ENCODE results near the gene NGRN. TPM values are rescaled to one million over a fixed set of nuclear protein-coding genes. Genes with fewer than 3 reads are reported as not detected.

Gene NGRN
- total RNA-seq, 1 experiment from 2014 or later = 101 TPM

- H3K9me3 ChIP-seq = no peaks in the 10 kb centered on the region
- H3K36me3 ChIP-seq (ENCODE audit: control insufficient read depth, insufficient read depth, low read length) = no peaks in the 10 kb centered on the region; the same call in 1 of the 2 replicates
- no TSS peak for BruUV-seq (replicated peaks)
- no peak for TF ChIP-seq CTCF (IDR thresholded peaks at IDR 0.05; ENCODE audit: insufficient read depth in 1 of 2, low read depth in 1 of 2, low read length in 1 of 2, severe bottlenecking in 1 of 2, unreplicated experiment in 1 of 2)
- no peaks in the 10 kb centered on the region for H3K9me3 Mint-ChIP-seq (ENCODE audit: unreplicated experiment)
- H3K27me3 Mint-ChIP-seq (ENCODE audit: insufficient read depth, unreplicated experiment) = no peaks in the 10 kb centered on the region
- H3K4me1 ChIP-seq = no peaks in the 10 kb centered on the region; the same call in 1 of the 2 replicates
- no peak overlapping the region for H3K4me3 ChIP-seq (ENCODE audit: low read depth, low read length)
- H3K27ac Mint-ChIP-seq (ENCODE audit: unreplicated experiment) = no peak overlapping the region
- H3K4me1 Mint-ChIP-seq (ENCODE audit: low read depth, unreplicated experiment) = peaks cover 16% of the 10 kb centered on the region
- DNase-seq = no peak
- POLR2A ChIA-PET = no interaction called here
- H3K36me3 Mint-ChIP-seq (ENCODE audit: insufficient read depth, unreplicated experiment) = no peaks in the 10 kb centered on the region
- CTCF ChIA-PET = interaction anchor here (0.5 to 3.1 kb wide), 8 partner anchors 8 to 155 kb away, joined by 3 to 37 read pairs (median 6); partner anchors contain the start of gene TTLL13
- intact Hi-C loops (cut with micrococcal nuclease; ENCODE audit: unreplicated experiment) = loop anchor here (5.0 kb wide), 1 partner anchor 50 kb away; no protein-coding TSS in a partner anchor
- H3K4me3 Mint-ChIP-seq (ENCODE audit: unreplicated experiment) = peak overlapping the region; percentile 80
- no peaks in the 10 kb centered on the region for H3K27me3 ChIP-seq (replicated peaks; ENCODE audit: control insufficient read depth, insufficient read depth, low read length)
Observed at GRCh38 chr15:90232196-90232595, 33.3 kb upstream of the NGRN start.

- H3K27ac Mint-ChIP-seq (ENCODE audit: unreplicated experiment) = peak overlapping the region; percentile 88
Observed at GRCh38 chr15:90232941-90233386, 32.5 kb upstream of the NGRN start.

More at GRCh38 chr15:90232941-90233386, 32.5 kb upstream of the NGRN start:
- Histone ChIP-seq H3K4me1 (no peaks in the 10 kb centered on the region; the same call in 1 of the 2 replicates), H3K9me3 (no peaks in the 10 kb centered on the region), H3K4me3 (ENCODE audit: low read depth, low read length) (peak overlapping the region; percentile 63), H3K27me3 (replicated peaks; ENCODE audit: control insufficient read depth, insufficient read depth, low read length) (no peaks in the 10 kb centered on the region), H3K36me3 (ENCODE audit: control insufficient read depth, insufficient read depth, low read length) (no peaks in the 10 kb centered on the region; the same call in 1 of the 2 replicates)
- DNase-seq = peak in 1 of 2 experiments; percentile 88
- peak; percentile 51 to 79 for TF ChIP-seq CTCF (IDR thresholded peaks at IDR 0.05; ENCODE audit: insufficient read depth in 1 of 2, low read depth in 1 of 2, low read length in 1 of 2, severe bottlenecking in 1 of 2, unreplicated experiment in 1 of 2)
- intact Hi-C loops (cut with micrococcal nuclease; ENCODE audit: unreplicated experiment) = loop anchor here (1.0 to 5.0 kb wide), 2 partner anchors 16 to 49 kb away; partner anchors contain the start of gene TTLL13
- H3K36me3 Mint-ChIP-seq (ENCODE audit: insufficient read depth, unreplicated experiment) = no peaks in the 10 kb centered on the region
- H3K4me1 Mint-ChIP-seq (ENCODE audit: low read depth, unreplicated experiment) = peaks cover 16% of the 10 kb centered on the region
- H3K9me3 Mint-ChIP-seq (ENCODE audit: unreplicated experiment) = no peaks in the 10 kb centered on the region
- no peaks in the 10 kb centered on the region for H3K27me3 Mint-ChIP-seq (ENCODE audit: insufficient read depth, unreplicated experiment)
- CTCF ChIA-PET = interaction anchor here (0.5 to 3.1 kb wide), 17 partner anchors 9 to 493 kb away, joined by 3 to 37 read pairs (median 6); partner anchors contain the start of gene TTLL13
- H3K4me3 Mint-ChIP-seq (ENCODE audit: unreplicated experiment) = peak overlapping the region; percentile 80
- POLR2A ChIA-PET = interaction anchor here (0.6 to 1.9 kb wide), 7 partner anchors 16 to 603 kb away, joined by 3 to 23 read pairs (median 5); partner anchors contain the start of genes IQGAP1 and TTLL13
- BruUV-seq (replicated peaks) = no TSS peak

All from Caco-2 (cell line).